T-helper 22 cell (primary cell): ENCODE measurements around the gene NFIB.

Experiments used
- DNase-seq: peaks from one replicate; pipeline ENCODE4 v3.0.0-alpha.2; 2020; ENCODE audit warnings: low read depth

The NFIB gene

GRCh38 chr9:14212697-14213420 is 101.1 kb downstream of the NFIB start:
- no peak for DNase-seq

- DNase-seq, result no peak
Measured at GRCh38 chr9:14212077-14212476, 101.9 kb downstream of the NFIB start.

- DNase-seq, result no peak
Measured at GRCh38 chr9:14211564-14211963, 102.4 kb downstream of the NFIB start.

DNA sequence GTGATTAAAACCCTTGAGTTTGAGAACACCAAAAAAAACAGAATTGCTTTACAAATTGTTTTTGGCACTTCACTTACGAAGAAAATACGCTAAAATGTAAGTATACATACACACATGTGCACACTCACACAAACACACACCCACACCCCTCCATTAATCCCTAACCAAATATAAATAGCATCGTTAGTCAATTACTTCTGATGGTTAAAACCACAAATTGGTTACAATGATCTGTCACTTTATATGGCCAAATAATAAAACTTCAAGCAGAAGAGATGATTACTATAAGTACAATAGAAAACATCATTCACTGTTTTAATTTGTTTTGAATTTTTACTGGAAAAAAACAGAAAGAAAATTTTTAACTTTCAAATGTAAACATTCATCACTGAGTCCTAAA is 103.5 kb downstream of the NFIB start:
- no peak for DNase-seq

GRCh38 chr9:14209399-14210345 is 104.3 kb downstream of the NFIB start:
- DNase-seq, result no peak

- DNase-seq, result no peak
Measured at GRCh38 chr9:14207352-14207995, 106.5 kb downstream of the NFIB start.

- DNase-seq, result no peak
Measured at GRCh38 chr9:14205463-14205862, 108.5 kb downstream of the NFIB start.

DNA sequence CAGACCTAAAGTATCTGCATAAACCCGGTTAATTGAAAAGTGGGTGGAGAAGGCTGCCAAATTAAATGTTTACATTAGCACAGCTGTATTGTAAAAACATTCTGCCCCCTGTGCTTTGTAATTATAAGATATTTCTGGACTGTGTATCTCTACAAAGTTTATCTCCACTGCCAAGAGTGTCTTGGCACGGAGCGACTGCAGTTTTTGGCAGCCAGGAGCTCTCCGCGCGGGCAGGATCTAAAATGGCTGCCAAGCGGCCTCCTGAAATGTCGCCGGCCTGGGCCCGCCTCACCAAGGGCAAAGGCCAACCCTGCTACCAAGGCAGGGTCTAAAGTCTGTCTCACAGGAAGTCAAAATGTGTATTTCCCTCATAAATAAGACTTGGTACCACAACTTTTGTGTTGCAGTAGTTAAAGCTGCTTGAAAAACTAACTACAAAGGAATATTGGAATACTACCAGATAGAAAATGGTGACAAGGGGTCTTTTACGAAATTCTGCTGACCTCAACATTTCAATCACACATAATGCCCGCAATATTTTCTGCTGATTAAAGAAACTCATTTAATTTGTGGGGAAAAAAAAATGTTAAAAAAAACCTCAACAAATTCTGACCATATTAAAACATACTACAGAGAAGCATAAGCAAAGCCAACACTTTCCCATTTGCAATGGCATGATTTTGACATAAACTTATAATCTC is 110.4 kb downstream of the NFIB start:
- DNase-seq, result no peak

DNA sequence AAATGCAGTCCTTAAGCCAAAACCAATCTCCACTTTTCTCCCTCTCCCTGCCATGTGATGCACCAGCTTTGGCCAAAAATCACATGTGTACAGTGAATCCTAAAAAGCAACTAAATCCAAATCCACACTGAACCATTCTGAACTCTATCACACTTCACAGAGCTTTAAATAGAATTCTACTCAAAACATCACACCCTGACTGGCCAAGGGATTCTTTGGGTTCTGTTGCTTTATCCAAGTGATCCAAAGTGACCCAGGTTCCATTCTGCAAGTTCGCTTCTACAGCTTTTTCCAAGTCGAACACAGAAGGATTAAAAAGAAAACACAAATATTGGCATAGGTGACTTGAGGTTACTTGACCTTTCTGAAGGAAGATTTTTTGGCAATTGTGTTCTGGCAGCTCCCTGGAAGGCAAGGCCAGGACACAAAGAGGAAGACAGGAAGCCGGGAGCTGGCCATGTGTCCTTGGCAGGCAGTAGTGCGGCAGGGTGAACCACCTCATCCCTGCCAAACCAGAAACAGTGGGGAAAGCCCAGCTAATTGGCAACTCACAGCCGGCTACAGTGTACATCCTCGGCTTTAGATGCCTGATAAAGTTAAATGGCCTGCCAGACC is 115.0 kb downstream of the NFIB start:
- no peak for DNase-seq

DNA sequence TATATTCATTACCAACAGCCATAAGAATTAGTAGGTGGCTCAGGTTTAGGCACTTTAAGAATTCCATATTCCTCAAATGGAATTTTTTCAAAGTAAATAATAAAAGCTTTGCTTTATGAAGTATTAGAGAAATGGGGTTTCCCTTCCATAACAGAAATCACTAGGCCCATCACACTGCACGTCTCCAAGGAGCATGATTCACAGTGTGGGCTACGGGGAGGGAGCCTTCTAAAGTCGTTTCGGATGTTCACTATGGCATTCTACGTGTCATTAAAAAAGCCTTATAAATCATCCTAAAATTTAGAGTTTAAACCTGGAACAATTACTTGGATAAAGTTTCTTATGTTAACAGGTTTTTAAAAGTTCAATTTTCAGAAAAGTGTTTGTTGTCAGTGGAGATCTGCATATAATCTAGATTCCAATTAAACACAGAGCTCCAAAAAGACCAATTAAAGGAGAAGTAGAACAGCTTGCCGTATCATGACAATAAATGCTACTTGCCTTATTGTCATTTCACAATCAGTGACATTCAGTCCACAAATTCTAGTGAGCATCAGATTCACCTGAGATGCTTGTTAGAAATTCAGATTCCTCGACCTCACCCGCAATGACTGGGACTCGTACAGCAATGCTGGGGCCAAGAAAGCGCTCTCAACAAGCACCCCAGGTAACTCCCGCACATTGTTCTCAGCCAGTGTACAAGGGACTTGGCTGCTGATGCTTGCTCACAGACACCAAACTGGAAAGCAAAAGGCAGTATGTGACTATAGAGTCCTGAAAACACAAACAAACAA is 115.7 kb downstream of the NFIB start:
- DNase-seq, result no peak

- DNase-seq, result no peak
Measured at GRCh38 chr9:14197325-14197858, 116.5 kb downstream of the NFIB start.

DNA sequence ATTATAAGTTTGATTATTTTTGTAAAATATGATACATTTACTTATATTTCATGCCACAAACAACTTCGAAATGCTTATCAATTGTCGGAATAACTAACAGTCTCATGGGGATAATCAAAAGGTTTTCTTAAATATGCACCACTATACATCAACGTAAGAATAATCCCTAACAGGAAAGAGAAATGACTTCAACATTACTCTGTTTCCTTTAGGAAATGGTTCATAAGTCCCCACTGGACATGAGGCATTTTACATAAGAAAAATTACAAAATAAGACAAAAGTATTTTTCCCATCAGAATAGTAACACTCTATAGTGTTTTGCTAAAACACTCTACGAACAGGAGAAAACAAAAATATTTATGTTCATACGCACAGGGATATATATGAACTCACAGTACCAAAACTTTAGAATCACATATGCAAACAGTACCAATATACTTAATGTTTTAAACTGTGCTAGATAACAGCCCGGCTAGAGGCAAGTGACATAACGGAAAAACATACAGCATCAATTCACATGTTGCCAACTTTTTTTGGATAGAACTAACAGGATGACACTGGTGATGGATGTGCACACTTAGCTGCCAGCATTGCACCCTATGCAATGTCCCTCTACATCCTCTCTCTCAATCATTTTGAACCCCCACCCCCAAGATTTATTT is 120.5 kb downstream of the NFIB start:
- DNase-seq, result no peak

DNA sequence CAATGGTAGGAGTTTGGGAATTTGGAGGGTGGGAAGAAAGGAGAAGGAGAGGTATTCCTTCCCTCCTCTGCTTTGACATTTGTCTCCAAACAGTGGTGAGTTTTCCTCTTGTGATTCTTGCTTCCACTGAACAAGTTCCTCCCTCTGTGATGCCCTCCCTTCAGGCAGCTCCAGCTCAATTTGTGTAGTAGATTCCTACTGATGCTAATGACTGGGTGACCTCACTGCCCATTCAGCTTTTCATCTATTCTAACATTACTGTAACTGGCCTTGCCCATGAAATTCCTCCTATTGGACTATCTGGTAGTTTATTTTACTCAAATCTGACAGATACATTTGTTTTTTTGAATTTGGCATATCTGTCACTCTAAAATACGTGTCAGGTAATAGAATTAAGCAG is 121.4 kb downstream of the NFIB start:
- DNase-seq, result no peak

GRCh38 chr9:14191512-14191911 is 122.4 kb downstream of the NFIB start:
- no peak for DNase-seq

- DNase-seq, result no peak
Measured at GRCh38 chr9:14190240-14190639, 123.7 kb downstream of the NFIB start.

DNA sequence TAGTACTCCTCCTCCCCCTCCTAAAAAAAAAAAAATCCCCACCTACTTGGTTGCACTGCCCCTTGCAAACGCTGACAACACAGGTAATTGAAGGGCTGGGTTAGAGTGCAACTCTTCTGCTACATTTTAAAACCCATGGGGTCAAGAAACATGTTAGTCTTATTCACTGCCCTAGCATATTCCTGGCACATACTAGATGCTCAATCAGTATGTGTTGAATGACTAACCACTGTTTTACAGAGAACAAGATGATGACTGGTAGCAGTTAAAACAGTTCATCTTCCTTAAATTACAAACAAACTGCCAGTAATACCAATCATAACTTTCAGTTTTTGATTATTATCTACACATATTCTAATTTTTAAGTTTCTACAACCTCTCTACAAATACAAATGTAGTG is 124.4 kb downstream of the NFIB start:
- DNase-seq, result no peak

DNA sequence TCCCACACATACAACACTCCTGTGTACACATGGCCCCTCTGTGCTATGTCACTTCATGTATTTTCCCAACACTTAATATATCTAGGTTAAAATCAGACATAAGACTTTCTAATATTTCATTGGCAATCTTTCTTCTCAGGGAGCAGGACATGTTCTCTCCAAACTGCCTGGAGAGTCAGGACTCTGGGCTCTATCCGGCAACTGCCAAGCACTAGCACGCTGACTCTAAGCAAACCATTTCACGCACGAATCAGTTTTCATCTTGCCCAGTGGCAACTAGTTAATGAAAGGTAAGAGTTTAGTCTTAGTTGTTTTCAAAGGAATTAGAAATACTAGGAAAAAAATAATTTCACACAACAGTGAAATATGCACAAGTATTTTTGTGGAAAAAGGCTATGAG is 124.8 kb downstream of the NFIB start:
- DNase-seq, result no peak

- DNase-seq, result no peak
Measured at GRCh38 chr9:14188538-14188937, 125.4 kb downstream of the NFIB start.

- no peak for DNase-seq
Measured at GRCh38 chr9:14188011-14188410, 125.9 kb downstream of the NFIB start.

DNA sequence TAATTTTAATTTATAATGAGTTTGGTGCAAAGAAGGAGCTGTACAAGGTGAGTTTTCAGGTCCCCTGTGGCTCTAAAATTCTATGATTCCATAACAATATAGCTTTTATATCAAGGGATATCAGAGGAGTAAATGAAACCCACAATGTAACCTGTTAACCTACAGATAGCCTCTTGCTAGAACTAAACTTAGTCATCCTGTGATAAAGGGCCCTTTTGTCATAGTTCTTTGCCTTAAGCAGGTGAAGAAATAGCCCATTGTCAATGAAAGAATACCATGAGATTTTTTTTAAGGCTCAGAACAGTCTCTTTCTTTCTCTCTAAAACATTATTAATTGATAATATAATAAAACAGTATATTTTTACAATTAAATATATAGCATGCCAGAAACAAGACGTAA is 127.8 kb downstream of the NFIB start:
- no peak for DNase-seq
